Measurements from ENCODE around the gene ULK4. TPM values are rescaled to one million over a fixed set of nuclear protein-coding genes. Genes with fewer than 3 reads are reported as not detected.

The ULK4 gene
- total RNA-seq, 1 experiment from 2014 or later = 6.3 TPM

GRCh38 chr3:41464858-41465257 is 497.0 kb downstream of the ULK4 start:
- Histone ChIP-seq H3K9me3 (ENCODE audit: control insufficient read depth in 1 of 2, insufficient read depth in 1 of 2, low read depth in 1 of 2, low read length in 2 of 2) (no peaks in the 10 kb centered on the region; a peak in 1 of 4 replicates), H2AFZ (ENCODE audit: low read depth, low read length, poor library complexity, severe bottlenecking) (no peak overlapping the region), H3K27ac (ENCODE audit: low read depth, low read length) (no peak overlapping the region), H3K79me2 (ENCODE audit: insufficient read depth, low read length) (no peaks in the 10 kb centered on the region), H3K4me1 (ENCODE audit: control insufficient read depth in 1 of 2, insufficient read depth in 2 of 2, low read length in 2 of 2) (no peaks in the 10 kb centered on the region), H3K9me2 (ENCODE audit: insufficient read depth) (no peaks in the 10 kb centered on the region), H4K20me1 (ENCODE audit: insufficient read depth) (no peaks in the 10 kb centered on the region), H3K4me2 (ENCODE audit: low read length) (no peak overlapping the region), H3K9ac (ENCODE audit: low read length) (no peak overlapping the region), H3K36me3 (ENCODE audit: control insufficient read depth in 1 of 2, insufficient read depth in 2 of 2, low read length in 2 of 2) (no peaks in the 10 kb centered on the region), H3K27me3 (ENCODE audit: insufficient read depth, low read length) (no peaks in the 10 kb centered on the region), H3K4me3 (replicated peaks in 1 of 2; ENCODE audit: low read depth in 1 of 2, low read length in 2 of 2) (no peak overlapping the region)
- ChIA-PET POLR2A (no interaction called here), RAD21 (ENCODE audit: low non-redundant PET in 1 of 2, low total read pairs in 2 of 2, uncharacterized antibody in 2 of 2, unreplicated experiment in 2 of 2) (no interaction called here), CTCF (no interaction called here)
- no peak for TF ChIP-seq POLR2A (IDR thresholded peaks at IDR 0.05; ENCODE audit: borderline replicate concordance, extremely low read depth, insufficient read depth, insufficient read length)
- TF ChIP-seq REST (IDR thresholded peaks at IDR 0.05; ENCODE audit: low read depth) = no peak
- no peak for TF ChIP-seq YY1 (IDR thresholded peaks at IDR 0.05; ENCODE audit: extremely low read depth, insufficient replicate concordance, low read depth, low read length)
- TF ChIP-seq POLR2AphosphoS5 (IDR thresholded peaks at IDR 0.05; ENCODE audit: low read depth, low read length) = no peak
- no peak for TF ChIP-seq SRF (IDR thresholded peaks at IDR 0.05; ENCODE audit: low read depth)
- TF ChIP-seq RAD21 (IDR thresholded peaks at IDR 0.05; ENCODE audit: low read depth) = no peak
- TF ChIP-seq MAX (IDR thresholded peaks at IDR 0.05) = no peak
- no peak for TF ChIP-seq TCF7L2 (IDR thresholded peaks at IDR 0.05; ENCODE audit: borderline replicate concordance, extremely low read depth, insufficient read depth, insufficient read length)
- no peak for TF ChIP-seq ZFX (IDR thresholded peaks at IDR 0.05)
- TF ChIP-seq JUND (IDR thresholded peaks at IDR 0.05) = no peak
- TF ChIP-seq EZH2phosphoT487 (IDR thresholded peaks at IDR 0.05; ENCODE audit: borderline replicate concordance) = no peak
- intact Hi-C loops (cut with micrococcal nuclease) = no loop called here
- BruUV-seq (replicated peaks) = no TSS peak
- ATAC-seq = no peak
- DNase-seq (ENCODE audit: low read depth, low spot score) = no peak
